CD4-positive, alpha-beta T cell treated with Interleukin-12 subunit alpha and Interleukin-12 subunit beta, for 1 hour (primary cell): Measurements from ENCODE around the gene TMEM203.
A peak's percentile ranks its signal among the peaks of the same experiment; 100 is the strongest.

Source experiments
- DNase-seq: peaks from one replicate; pipeline ENCODE4 v3.0.0-alpha.2; 2020

The TMEM203 gene

DNA sequence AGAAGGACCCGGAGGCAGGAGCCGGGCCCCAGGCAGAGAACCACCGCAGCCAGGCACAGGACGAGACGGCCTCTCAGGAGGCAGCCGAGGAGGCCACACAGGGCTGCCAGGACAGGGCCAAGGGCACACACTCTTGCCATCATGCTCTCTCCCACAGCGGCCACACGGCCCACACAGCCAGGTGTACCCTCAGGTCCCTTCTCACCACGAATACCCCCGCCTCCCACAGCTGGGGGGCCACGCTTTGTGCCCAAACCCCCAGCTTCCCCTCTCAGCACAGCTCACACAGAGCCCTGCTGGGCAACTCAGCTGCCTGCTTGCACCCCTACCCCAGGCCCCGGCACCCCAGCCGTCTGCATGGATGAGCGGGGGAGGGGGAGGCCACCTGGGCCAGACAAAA is 11.7 kb downstream of the TMEM203 start:
- DNase-seq = no peak

DNA sequence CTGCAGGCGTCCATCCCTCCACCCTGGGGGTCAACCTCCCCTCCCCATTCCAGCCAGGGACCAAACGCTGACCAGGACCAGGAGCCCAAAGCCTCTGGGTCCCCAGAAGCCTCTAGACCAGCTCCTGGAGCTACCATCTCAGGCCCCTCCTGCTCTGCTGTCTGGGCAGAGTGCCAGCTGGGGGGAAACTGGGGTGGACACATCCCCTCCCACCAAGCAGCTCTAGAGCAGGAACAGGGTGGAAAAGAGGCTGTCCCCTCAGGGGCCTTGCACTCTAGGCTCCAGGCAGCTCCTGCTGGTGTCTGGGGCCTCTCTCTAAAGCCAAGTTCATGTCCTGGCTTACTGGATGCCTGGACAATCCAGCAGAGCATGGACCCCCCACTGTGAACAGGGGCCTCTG is 12.6 kb downstream of the TMEM203 start:
- no peak for DNase-seq

DNA sequence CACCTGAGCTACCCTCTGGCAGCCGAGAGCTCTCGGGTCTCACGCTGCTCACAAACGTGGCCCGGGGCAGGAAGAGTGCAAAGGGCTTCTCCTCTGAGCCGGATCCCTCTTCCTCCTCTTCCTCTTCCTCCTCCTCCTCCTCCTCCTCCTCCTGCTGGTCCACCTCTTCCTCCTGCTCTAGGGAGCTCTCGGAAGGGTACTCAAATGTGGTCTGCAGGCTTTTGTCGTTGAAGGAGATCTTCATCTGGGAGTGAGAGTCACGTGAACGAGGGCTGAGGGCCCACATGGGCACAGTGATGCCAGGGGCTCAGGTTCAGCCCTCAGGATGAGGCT is 13.0 kb downstream of the TMEM203 start:
- no peak for DNase-seq

DNA sequence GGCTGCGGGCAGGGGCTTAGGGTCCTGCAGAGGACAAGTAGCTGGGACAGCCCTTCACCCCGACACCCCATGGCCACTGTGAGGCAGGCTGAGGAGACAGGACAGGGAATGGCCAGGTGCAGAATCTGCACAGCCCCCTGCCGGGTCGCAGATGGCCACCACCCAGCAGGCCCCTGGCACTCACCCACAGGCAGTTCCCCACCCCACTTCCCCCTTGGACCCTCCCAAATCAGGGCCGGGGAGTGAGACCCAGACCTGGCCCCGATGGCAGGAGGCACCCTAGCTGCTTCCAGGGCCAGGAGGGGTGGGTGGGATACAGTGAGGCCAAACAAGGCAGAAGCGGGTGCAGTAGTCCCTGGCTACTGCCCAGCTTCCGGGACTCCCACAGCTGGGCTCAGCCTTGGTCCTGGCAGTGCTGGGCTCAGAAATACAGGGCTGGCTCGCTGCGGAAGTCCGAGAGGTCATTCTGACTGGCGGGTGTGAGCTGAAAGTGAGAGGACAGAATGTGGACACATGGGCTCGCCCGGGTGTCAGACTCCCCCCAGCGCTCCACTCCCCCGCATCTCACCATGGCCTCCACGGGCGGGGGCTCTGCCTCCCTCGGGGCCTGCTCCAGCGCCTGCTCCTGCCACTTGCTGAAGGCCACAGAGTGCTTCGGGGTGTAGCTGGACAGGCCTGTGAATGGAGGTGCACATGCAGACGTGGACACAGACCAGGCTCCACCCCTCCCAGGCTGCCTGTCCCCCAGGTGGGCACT is 13.6 kb downstream of the TMEM203 start:
- no peak for DNase-seq

DNA sequence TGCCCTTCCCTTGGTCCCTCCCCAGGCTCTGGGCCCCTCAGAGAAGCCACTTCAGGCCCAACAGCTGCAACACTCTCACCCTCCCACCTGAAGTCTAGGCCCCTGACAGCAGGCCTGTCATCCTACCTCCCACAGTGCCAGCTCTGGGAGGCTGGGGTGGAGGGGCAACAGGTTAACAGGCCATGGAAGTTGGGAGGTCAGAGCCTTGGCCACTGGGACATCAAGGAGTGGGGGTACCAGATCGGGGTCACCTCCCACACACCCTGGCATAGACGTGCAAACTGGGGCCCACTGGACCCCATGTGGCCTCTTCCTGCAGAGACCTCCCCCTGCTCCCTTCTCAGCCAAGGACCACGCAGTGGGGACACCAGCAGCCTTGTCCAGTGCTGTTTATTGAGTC is 14.2 kb downstream of the TMEM203 start:
- no peak for DNase-seq

DNA sequence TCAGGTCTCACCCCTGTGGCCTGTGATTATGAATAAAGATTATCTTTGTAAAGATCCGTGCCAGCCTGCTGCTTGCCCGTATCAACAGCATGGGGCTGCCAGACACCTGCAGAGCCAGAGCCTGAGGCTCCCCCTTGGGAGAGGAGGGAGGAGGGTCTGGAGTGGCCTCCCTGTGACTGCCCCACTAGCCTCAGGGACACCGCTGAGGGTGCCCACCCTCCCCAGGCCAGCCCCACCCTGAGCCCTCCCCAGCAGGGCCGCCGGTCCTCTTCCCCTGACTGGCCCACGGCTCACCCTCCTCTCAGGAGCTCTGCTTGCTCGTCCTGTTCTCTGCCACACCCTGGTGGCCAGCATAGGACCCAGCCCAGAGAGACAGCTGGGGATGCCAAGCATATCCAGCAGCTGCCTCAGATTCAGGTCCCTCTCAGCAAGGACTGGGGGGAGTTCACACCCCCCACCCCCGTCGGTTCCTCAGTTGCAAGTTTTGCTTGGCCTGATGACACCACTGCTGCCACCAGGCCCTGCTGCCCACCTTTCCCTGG is 15.1 kb downstream of the TMEM203 start:
- no peak for DNase-seq

DNA sequence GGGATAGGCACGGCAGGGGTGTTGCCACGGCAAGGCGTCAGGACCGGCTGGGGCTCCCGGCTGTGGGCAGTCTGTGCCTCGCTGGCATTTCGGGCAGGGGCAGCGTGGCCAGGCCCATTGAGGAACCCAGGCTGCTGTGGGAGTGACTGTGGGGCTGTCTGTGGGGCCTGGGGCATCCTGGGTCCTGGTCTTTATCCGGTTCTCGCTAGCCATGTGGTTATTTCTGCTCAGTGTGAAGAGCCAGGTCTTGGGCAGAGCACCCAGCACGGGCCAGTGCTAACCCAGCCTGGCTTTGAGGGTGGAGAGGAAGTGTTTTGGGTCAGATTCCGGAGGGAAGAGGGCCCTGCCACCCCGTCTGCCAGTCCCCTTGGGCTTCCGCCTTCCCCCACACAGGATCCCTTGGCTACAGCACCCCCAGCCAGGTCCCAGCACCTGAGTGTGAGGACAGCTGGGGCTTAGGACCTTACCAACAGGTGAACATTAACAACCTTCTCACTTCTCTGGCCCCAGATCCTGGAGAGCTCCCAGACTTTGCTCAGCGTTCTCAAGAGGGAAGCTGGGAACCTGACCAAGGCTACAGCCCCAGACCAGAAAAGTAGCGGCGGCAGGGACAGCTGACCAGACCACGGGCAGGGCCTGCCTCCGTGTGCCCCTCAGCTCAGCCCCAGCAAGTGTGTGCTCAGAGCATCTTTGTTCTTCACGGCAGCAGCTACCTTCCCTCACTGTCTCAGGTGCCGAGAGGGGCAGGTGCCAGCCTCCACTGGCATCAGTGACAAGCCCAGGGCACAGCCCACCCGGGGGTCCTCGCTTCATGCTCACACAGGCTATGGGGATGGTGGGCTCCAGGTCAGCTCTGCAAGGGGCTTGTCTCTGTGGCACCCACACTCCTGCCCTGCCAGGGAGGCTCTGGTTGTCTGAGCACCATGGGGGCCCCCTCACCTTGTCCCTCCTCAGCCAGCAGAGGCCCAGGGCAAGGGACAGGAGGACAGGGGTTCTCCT is 15.9 kb downstream of the TMEM203 start:
- DNase-seq = no peak

DNA sequence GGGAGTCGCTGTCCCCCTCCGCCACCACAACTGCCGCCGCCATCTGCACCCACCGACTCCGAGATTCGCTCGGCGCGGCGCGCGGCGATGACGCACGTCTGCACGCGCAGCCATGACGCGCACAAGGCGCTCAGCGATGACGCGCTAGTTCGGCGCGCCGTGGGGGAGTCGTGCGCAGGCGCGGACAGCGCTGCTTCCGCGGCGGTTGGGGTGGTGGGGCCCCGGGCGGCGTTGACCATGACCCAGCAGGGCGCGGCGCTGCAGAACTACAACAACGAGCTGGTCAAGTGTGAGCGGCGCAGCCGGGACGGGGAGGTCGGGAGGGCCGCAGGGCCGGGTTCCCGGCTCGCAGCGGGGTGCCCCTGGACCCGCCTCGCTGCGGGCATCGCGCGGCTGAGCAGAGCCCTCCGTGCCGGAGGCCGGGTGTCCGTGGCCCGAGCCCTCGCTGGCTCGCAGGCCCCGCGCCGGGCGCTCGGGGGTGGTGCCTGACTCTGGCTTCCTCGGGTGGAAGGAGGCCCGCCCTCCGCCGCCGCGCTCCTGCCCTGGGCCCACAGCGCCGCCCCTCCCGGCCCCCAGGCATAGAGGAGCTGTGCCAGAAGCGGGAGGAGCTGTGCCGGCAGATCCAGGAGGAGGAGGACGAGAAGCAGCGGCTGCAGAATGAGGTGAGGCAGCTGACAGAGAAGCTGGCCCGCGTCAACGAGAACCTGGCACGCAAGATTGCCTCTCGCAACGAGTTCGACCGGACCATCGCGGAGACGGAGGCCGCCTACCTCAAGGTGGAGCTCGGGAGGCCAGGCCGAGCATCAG is 16.8 kb downstream of the TMEM203 start, which contains the start of the genes ANAPC2 and SSNA1:
ANAPC2 (minus strand) TSS at position 71 of the 807 bp plus-strand sequence; CDS start at position 43, 28 bp downstream.
SSNA1 (plus strand) TSS at position 187 of the 807 bp plus-strand sequence; CDS start at position 238, 51 bp downstream.
- DNase-seq = peak; percentile 94

DNA sequence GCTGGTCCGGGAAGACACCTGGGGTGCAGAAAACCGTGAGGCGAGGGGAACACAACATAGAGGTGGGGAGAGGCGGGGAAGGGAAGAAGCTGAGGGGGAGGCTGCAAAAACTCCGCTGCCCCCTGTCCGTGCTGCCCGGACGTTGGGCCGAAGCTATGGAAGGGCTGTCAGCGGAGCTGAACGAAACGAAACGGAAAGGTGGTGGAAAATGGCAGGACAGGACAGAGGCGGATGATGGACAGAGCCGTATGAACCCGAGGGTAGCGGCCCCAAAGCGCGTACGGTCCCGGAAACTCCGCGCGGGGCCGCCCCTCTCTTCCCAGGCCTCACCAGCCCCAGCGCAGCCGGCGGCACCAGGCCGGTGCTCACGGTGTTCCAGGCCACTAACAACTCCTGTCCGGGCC is 17.4 kb downstream of the TMEM203 start:
- DNase-seq = no peak

DNA sequence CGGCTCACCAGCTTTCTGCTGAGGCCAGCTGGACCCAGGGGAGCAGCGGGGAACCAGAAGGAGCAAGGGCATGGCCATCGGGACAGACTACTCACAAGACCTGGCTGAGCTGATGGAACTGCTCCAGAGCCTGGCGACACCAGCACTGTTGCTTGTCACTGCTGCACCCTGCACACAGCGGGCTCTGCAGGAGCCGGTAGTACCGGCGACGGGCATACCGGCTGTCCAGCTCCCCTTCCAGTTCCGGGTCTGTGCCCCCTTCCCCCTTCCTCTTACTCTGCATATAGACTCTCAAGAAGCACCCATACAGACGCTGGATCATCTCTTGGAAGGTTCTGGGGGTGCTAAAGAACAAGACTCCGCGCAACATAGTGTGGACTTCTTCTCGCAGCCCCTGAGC is 18.1 kb downstream of the TMEM203 start:
- no peak for DNase-seq

DNA sequence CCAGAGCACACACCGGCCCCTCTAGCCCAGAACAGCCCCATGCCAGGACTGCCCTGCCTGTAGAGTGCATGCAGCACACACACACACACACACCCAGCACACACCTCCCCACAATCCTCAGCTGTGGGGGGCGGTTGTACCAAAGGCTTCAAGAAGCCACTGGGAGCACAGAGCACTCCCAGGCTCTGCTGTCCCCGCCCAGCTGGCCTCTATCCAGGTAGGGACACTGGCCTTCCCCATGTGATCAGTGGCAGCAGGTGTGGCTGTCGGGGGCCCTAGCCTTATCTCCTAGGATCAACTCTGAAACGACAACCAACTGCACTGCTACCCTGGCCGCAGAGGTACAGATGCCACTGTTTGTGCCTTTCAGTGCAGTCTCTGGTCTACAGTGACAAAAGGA is 19.1 kb downstream of the TMEM203 start:
- DNase-seq = no peak

DNA sequence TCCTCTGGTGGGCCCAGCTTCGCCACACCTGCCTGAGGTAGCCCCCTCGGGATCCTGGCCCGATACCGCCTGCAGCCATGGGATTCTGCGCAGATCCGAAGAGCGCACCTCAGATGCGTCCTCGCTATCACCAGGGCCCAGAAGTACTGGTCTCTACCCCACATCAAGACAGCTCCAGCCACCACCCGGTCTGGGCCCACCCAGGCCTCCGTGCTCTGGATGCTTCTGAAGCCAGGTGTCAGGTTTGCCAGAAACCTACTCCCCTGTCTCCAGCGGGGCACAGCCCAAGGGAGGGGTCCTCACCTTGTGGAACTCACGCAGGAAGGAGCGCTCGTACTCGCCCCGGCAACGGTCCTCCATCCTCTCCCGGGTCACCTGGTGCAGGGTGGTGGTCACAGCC is 19.5 kb downstream of the TMEM203 start:
- no peak for DNase-seq

DNA sequence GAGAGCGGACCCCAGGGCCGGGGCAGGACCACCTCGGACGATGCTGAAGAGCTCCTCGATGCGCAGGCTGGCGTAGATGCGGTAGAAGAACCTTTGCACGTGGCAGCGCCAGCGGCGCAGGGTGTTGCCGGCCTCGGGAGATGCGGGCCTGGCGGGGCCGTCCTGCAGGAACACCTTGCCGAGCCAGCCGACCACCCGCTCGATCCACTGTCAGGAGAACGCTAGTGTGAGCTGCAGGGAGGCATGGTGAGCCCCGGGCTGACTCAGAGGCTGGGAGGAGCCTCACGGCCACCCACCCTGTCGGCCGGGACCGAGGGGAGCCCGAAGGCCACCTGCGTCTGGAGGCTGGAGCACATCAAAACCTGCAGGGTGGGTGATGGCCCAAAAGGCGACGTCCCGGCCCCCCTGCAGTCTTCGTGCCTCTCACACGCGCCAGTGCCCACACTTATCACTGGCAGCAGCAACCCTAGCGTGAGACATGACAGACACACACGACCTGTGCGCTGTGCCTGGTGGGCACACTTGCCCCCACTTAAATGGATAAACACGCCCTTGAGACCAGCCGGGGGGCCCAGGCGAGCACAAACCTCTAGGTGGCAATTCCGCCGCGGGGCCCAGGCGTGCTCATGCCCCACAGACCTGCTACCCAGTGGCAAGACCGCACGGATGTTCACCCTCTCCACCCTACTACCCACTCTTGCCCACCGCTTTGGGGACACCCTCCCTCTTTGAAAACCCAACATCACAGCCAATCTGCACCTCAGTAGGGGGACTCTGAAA is 20.4 kb downstream of the TMEM203 start:
- no peak for DNase-seq

DNA sequence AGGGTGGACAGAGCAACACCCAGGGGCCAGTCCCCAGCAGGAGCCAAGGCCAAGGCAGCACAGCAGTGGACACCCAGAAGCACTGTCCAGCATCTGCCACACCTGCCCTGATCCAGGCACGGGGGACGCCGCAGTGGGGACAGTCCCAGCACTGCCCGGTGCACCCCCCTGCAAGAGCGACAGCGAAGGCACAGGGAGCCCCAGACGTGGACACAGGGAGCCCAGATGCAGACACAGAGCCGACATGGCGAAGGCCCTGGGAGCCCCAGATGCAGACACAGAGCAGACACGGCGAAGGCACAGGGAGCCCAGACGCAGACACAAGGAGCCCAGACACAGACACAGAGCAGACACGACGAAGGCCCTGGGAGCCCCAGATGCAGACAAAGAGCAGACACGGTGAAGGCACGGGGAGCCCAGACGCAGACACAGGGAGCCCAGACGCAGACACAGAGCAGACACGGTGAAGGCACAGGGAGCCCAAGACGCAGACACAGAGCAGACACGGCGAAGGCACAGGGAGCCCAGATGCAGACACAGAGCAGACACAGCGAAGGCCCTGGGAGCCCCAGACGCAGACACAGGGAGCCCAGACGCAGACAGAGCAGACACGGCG is 21.4 kb downstream of the TMEM203 start:
- DNase-seq = no peak

DNA sequence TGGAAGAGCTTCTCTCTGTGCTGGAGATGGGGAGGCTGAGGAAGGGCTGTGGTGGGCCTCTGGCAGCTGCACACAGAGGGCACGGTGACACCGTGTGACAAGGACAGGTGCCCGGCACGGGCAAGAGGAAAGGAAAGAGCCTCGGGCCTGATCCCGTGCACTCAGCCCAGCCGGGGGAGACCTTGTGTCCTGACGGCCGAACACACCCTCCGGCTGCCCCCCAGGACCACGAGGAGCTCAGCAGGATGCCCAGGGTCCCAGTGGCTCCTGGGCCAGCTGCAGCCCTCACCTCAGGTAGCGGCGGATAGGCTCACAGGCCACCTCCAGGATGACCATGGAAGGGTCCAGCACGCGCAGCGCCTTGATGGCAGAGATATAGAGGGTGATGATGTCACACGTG is 22.6 kb downstream of the TMEM203 start:
- no peak for DNase-seq

DNA sequence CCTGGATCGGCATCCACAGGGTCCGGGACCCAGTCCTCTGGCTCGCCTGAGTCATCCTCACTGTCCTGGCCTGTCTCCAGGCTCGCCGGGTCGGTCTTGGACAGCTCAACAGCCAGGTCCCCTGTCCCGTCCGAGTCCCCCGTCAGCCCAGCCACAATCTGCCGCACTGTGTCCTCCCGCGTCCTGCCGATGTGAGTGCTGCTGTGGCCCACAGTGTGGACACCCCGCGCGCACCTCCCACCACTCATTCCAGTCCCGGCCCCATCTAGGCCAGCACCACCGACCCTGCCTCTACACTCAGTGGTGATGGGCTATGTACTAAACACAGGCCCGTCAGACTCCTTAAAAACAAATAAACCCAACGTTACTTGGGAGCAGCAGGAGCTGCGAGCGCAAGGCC is 23.8 kb downstream of the TMEM203 start:
- DNase-seq = no peak

DNA sequence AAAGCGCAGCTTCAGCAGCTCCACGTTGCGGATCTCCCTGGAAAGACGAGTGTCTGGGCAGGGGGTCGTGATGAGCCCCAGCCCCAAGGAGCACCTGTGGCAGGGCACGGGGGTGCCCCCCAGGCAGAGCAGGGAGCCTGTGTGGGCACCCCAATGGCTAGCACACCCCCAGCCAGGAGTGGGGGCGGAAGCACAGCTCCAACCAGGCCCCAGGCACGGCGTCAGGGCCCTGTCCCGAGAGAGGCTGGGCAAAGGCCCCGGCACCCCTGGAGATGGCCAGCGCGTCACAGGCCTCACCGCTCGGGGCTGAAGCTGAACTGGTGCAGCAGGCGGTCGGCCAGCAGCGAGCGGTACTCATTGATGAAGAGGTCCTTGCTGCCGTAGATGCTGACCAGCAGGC is 25.0 kb downstream of the TMEM203 start:
- DNase-seq = no peak

DNA sequence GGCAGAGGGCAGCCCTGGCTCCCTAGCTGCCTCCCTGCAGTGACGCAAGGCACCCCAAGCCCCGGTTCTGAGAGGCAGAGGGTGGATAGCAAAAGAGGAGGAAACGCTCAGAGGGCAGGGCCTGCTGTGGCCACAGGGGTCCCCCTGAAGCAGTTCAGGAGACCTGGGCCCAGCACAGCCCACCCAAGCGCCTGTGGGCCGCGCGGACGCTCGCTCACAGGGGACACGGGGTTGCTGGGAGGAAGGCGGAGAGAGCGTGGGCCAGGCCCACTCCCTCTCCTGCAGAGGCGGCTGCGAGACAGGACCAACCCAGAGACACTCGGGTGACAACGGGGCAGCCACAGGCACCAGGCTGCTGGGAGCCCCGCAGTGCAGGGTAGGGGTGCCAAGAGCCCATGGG is 25.7 kb downstream of the TMEM203 start:
- no peak for DNase-seq

DNA sequence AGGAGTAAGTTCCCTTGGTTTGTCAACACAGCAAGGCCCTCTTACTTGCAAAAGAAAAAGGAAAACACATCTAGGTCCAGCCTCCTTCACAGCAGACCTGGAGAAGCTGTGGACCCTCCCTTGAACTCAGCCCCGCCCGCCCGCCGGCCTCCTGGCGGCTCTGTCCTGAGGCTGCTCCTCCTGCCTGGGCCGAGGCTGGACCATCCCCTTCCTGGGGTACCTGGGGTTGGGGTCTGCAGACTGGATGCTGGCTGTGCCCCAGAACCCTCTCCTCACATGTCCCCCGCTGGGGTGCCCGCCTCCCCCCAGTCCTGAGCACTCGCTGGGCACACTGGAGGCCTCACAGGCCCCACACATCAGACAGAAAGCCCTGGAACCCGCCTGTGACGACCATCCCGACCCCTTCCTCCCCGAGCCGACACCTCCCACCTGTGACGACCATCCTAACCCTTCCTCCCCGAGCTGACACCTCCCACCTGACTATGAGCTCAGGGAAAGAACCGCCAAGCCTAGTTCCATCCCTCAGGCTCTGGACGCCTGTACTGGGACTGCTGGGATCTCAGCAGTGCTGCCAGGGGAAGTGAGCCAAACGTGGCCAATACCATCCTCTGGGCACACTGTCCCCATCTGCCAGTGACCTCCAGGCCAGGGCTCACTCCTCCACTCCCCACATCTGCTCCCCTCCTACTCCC is 26.4 kb downstream of the TMEM203 start:
- no peak for DNase-seq

DNA sequence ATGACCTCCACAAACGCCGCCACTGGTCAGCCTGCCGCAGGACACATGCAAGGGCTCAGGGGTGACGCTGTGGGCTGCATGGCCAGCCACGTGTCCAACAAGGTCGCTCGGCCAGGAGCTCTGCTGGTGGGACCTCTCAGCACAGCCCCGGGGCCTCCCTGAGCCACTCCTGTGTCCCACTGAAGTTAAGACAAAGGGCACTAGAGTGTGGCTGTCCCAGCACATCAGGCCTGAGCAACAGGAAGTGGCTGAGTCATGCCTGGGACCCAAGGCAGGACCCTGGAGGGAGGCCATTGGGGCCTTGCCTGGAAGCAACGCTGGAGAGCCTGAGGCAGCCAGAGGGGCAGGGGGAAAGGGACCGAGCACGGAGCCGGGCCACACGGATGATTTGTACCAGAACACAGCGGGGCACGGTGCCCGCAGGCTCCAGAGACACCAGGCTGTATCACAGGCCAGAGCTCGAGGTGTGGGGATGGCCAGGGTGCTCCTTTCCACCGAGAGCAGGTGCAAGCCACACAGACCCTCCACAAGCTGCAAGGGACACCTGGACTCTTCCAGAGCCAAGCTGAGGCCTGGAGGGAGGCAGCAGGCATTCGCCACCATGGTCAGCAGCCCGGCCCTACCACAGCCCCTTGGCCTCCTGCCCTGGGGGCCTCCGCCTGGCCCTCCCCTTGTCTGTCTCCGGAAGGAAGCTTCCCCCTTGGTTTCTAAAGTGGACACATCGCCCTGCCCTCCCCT is 27.1 kb downstream of the TMEM203 start:
- no peak for DNase-seq
